Bone marrow (tissue), 2 donors: Measurements from ENCODE around the gene PPCS.
A peak's percentile ranks its signal among the peaks of the same experiment; 100 is the strongest.
"Not testable (repeated sequence)": the region's sequence is repeated elsewhere in the genome, so short reads cannot be mapped to it uniquely, and the experiment has no call there.

Experiments used
- DNase-seq, 2 donors: peaks; one replicate each; lab custom pipeline; 2025; lab: John Stamatoyannopoulos, UW

Gene PPCS

DNA sequence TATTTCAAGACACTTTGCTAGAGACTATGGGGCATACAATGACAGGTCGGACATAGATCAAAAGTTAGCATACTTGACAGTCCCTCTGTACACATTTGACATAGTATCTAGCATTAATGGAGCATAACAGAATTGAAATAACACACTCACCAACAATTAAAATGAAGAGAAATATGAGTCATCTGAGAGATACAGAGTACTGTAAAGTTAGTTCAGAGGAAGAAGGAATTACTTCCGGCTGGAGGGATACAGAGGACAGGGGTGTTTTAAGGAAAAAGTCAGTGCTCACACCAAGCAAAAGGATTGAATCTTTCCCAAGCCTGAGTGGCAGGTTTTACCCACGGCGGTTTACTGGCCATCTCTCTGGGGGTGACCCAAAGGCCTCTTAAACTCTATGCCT, 3.0 kb upstream of the PPCS start:
- DNase-seq = no peak

DNA sequence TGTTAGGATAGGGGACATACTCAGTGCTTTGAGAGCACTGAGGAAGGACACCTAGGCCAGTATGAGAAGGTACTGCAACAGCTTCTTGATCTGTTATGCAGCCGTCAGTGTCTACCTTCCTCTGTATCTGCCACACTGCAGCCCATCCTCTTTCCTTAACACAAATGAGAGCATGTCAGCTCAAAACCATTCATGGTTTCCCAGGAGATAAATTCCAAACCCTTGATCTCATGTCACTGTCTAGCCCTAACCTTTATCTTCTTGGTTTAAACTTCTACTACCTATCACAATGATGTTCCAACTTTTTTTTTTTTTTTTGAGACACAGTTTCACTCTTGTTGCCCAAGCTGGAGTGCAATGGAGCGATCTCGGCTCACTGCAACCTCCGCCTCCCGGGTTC, 1.9 kb upstream of the PPCS start:
- DNase-seq = no peak

DNA sequence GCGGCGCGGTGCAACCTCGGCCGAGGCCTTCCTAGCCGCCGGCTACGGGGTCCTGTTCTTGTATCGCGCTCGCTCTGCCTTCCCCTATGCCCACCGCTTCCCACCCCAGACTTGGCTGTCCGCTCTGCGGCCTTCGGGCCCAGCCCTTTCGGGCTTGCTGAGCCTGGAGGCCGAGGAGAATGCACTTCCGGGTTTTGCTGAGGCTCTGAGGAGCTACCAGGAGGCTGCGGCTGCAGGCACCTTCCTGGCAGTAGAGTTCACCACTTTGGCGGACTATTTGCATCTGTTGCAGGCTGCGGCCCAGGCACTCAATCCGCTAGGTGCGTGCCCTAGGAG, 379 bp downstream of the PPCS start:
- DNase-seq = peak; percentile 36 to 76

DNA sequence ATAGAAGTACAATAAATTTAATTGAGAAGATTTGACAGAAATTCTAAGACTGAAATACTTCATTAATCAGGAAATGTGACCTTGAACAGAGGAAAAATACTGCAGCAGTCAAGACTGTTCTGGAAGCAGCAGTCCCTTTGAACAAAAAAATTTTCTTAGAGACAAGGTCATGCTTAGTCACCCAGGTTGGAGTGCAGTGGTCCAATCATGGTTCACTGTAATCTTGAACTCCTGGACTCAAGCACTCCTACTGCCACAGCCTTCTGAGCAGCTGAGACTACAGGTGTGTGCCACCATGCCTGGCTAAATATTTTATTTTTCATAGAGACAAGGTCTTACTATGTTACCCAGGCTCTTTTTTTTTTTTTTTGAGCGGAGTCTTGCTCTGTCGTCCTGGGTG, 4.9 kb downstream of the PPCS start:
- DNase-seq = no peak

DNA sequence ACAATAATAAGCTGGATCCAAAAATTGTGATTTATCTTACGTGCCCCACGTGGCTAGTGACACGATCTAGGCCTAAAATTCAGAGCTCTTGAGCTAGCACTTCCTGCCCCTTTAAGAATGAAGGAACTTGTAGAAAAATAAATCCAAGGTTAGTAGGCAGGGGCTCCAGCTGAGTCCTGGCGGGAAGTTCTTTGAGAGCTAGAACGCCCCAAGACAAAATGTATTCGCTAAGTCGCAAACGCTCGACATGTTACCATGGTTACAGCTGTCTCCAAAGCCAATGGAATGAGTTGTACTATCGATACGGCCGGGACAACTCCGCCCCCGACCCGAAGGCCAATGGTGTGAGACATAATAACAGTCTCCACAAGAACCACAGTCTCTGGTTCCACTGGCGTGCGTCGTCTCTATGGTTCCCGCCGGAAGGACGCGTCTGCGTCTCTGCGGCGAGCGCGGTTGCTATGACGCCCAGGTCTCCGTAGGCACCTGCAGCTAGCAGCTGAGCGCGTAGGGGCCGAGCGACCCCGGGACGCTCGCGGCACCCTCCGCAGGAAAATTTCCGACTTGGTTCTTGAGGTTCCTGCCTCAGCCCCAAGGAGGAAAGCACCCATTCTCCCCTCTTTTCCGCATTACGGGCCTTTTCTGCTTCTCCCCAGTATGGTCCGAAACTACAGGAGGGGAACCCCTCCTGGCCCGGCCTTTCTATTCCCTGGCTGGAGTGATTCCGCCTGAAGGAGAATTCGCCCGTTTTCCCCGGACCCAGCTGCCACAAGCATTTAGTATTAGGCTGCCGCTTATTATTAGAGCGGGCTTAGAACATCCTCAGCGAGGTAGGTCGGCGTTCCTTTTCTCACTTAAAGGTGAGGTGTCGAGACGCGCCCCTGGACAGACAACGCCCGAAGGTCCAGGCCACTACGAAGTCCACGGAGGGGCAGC, 6.8 kb downstream of the PPCS start, which contains the start of gene CCDC30:
Gene CCDC30, plus strand, starts transcription at position 459 of the 936 bp plus-strand sequence. CDS start 17,266 bp downstream, outside the sequence.
- DNase-seq = peak; percentile 58 to 89

DNA sequence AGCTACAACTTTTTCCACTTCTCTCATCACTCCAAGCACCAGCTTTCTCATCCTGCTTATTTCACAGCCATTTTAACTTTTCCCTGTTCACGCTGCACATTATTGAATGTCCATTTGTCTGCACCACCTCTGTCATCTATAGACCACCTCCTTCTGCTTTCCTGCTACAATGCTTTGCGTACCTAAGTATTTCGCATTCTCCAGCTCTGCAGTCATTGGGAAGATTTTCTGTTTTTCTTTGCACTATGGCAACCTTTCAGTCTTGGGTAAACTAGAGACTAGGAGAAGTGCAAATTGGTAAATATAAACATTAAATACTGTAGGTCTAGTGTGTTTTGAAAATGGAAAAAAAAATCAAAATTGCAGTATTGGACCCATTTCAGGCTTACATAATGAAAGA, 7.6 kb downstream of the PPCS start:
- no peak for DNase-seq

DNA sequence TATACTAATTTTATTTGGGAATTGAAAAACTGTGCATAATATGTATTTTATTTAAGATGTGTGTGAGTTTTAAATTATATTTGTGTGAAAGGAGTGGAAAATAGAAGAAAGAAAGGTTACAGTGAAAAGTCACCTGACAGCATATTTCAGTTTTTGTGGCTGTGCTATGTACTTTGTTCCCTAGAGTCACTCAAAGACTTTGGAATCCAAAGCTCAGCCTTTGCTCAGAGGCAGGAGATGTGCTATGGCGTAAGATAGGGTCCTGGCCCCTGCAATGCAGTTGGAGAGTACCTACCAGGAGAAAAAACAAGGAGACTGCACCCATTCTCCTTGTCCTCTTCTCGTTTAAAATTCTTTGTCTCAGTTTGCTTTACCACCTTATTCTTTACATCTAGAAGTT, 9.7 kb downstream of the PPCS start:
- DNase-seq = no peak

DNA sequence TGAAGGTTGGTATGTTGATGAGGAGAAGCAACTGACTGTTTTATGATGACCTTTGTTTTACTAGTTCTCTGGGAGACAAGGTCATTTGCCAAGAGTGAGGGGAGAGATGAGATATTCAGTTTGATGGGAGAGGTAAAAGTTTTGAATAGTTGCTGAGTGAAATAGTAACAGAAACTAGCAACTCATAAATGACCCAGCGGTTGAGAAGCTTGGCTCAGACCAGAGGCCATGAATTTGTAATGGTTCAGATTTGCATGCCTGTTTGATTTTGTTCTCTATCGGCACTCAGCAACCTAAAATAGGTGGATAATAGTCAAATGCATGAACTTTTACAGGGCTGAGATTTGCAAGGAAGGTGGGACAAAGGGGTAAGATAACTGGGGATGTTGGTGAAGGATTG, 13.4 kb downstream of the PPCS start:
- no peak for DNase-seq

DNA sequence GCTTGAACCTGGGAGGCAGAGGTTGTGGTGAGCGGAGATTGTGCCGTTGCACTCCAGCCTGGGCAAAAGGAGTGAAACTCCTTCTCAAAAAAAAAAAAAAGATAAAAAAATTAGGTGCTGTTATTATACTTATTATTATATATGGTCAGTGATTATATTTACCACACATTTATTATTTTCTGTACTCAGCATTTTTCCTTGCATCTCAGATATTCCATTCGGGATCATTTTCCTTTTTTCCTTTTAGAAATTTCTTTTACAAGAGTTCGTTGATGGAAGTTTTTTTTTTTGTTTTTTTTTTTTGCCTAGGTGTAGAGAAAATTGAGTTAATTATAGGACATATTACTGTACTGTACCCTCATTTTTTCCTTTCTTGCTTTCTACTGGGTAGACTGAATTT, 20.3 kb downstream of the PPCS start:
- DNase-seq = no peak

DNA sequence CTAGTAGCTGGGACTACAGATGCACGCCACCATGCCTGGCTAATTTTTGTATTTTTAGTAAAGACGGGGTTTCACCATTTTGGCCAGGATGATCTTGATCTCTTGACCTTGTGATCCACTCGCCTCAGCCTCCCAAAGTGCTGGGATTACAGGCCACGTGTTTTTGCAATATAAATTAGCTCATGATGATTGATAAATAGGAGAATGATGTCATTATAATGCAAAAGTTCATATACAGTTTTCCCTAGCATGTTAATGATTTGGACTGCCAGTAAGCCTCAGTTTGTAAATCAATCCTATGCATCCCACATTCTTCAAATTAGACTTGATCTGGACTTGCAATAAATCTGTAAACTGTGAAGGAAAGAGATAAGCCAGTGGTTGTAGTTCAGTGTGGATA, 21.0 kb downstream of the PPCS start:
- not testable (repeated sequence) for DNase-seq

DNA sequence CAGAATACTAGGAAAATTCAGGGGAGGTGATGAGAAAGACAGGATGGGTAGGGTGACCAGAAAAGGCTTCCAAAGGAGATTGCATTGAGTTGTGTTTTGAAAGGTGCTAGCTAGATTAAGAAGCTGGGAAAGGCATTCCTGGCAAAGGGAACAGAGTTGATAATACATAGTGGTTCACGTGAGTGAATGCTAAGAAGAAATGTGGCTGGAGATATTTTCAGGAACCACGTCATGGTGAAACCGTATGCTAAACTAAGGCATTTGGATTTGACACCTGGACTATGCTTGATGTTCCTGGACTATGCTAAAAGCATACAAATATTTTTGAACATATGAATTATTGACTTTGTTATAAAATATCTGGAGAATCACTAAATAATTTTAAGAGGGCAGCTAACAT, 21.4 kb downstream of the PPCS start:
- DNase-seq = no peak

DNA sequence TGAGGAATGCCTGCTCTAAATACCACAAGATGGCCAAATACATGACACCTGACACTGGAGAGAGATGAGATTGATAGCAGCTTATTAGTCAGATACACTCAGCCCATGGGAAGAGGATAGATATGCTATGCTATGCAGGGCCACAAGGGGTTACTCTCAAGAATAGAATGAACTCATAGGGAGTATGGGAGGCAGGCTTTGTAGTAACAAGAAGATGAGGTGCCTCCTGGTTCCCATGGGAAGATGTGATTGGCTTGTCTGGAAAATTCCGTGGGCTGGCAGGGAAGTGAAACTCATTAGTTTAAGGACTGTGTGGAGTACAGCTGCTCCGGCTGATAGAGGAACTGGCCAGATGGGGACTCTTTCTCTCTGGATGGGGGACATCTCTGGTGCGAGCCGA, 23.3 kb downstream of the PPCS start:
- DNase-seq = no peak

DNA sequence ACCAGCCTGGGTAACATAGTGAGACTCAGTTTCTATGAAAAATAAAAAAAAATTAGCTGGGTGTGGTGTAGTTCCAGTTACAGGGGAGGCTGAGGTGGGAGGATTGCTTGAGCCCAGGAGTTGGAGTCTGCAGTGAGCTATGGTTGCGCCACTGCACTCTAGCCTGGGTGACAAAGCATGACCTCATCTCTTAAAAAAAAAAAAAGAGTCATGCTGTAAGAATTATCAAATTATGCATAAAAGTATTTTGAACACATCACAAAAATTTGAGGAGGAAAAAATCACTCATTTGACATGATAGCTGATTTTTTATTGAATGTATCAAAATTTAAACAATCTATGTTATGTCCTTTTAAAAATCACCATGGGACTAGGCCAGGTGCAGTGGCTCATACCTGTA, 24.6 kb downstream of the PPCS start:
- no peak for DNase-seq

DNA sequence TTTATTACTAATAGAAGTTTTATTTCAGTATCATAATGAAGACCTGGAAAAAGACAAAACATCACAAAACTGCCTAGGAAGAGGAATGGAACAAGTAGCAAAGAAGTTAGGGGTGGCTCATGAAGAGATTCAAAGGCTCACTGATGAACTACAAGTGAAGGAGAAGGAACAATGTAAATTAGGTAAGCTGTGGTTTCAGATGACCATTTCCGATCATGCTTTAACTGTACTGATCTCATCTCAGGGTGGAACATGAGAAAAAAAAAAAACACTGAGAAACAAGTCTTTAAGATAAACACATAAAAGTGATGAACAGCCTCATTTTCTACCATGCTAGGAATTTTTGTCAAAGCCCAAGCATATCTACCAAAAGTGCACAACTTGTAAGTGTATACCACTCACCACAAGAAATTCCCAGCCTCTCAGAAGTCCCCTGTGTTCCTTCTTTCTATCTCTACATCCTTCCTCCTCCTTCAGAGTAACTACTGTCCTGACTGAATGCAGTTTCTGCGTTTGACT, 26.4 kb downstream of the PPCS start:
- no peak for DNase-seq

DNA sequence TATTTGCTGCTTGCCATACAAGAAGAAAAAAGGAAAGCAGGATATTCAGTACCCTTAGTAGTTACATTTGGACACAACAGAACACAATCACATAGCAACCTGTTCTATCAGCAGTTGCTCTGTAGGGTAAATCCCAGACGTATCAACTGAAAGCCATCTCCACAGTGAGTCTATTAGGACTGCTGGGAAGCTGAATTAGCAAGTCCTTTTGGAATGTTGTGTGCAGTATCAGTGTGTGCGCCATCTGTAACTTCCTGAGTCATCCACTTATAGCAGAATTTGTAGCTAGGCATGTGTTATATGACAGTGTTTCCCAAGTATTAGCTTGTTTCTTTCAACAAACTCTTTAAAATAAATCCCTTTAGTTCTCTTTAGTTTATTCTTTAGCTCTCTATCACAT, 28.0 kb downstream of the PPCS start:
- DNase-seq = no peak

DNA sequence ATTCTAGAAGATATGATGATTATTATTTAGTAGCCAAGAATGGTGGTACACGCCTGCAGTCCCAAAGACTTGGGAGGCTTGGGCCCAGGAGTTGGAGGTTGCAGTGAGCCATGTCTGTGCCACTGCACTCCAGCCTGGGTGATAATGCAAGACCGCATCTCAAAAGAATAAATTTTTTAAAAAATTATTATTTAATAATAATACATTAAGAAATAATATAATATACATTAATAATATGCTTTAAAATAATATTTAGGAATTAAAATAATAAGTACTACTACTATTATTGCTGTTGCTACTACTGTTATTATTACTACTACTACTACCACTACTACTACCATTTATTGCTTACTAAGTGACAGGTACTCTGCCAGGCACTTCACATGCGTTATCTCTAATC, 33.9 kb downstream of the PPCS start:
- no peak for DNase-seq

DNA sequence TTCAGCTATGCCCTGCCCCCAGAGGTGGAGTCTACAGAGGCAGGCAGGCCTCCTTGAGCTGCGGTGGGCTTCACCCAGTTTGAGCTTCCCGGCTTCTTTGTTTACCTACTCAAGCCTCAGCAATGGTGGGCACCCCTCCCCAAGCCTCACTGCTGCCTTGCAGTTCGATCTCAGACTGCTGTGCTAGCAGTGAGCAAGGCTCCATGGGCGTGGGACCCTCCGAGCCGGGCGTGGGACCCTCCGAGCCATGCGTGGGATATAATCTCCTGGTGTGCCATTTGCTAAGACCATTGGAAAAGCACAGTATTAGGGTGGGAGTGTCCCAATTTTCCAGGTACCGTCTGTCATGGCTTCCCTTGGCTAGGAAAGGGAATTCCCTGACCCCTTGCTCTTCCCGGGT, 45.7 kb downstream of the PPCS start:
- not testable (repeated sequence) for DNase-seq

DNA sequence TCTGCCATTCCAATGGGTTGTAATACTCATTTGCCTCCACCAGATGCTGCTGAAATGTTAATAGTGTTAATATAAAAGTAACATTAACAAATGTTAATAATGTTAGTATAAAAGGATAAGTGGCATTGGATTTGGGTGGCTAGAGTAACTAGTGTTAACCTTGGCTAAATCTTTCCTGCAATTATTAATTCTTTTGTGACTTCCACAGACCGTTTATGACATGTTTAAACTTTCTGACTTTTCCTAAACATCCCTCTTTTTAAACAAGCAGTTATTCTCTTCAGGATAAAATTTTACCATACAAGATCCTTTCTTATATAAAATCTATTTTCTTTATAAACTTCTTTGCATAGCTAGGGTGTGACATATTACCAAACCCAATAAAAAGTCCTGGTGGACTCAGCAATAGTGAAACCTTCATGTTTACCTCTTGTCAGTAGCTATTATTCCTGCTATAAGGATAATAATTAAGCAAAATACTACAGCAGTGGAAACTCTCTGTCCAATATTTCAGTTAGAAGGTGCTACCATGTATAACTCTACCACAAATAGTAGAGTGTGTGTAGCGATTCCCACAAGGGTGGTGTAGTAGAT, 48.3 kb downstream of the PPCS start:
- DNase-seq = no peak

DNA sequence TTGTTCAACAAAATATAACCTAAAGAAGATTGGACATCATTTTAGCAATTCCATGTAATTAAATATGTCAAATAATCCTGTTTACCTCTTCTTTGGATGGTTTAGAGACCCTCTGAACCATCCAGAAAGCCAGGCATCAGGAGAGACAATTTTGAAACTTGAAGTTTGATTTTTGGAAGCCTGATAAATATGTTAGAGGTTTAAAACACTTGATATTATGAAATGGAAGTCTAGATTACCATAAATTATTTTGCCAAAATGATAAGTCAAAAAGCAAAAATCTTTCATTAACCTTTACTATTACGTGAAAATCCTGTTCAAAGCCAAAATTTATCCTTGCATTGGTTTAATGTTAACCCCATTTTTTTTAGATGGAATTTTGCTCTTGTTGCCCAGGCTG, 50.2 kb downstream of the PPCS start:
- no peak for DNase-seq
